HepG2 (cell line): ENCODE measurements around the gene CFAP97. TPM values are rescaled to one million over a fixed set of nuclear protein-coding genes. Genes with fewer than 3 reads are reported as not detected.

Source experiments
- HIVEP1 ChIP-seq: sonication (generic); formaldehyde crosslinking; IDR thresholded peaks from 2 replicates; pipeline ENCODE4 v1.4.0; 2020; ENCODE audit warnings: mild to moderate bottlenecking, missing genetic modification reagents
- LCORL ChIP-seq, 2 experiments: fragments of 450-650 bp in 1 of 2; sonication (generic) in 1 of 2; formaldehyde crosslinking in 1 of 2; IDR thresholded peaks; 2 replicates each; pipeline versions ENCODE4 v1.5.0 to v1.6.1; 2017 to 2020; ENCODE audit warnings: antibody characterized with exemption in 1 of 2, missing genetic modification reagents in 1 of 2
- RXRB ChIP-seq: IDR thresholded peaks from 2 replicates; pipeline ENCODE4 v1.6.1; 2016; ENCODE audit warnings: borderline replicate concordance, missing genetic modification reagents, missing compliant biosample characterization
- SP5 ChIP-seq: IDR thresholded peaks from 2 replicates; pipeline ENCODE4 v1.6.1; 2016; ENCODE audit warnings: low read depth, borderline replicate concordance
- TBP ChIP-seq: sonication (generic); formaldehyde crosslinking; IDR thresholded peaks from 2 replicates; pipeline ENCODE4 v1.5.0; 2020; ENCODE audit warnings: missing genetic modification reagents
- ZNF547 ChIP-seq: sonication (generic); formaldehyde crosslinking; IDR thresholded peaks from 2 replicates; pipeline ENCODE4 v1.5.1; 2020; ENCODE audit warnings: mild to moderate bottlenecking, missing genetic modification reagents
- ZNF556 ChIP-seq: sonication (generic); formaldehyde crosslinking; IDR thresholded peaks from 2 replicates; pipeline ENCODE4 v1.4.0; 2020; ENCODE audit warnings: mild to moderate bottlenecking, missing genetic modification reagents, borderline replicate concordance
- polyA plus RNA-seq, 8 experiments: library from polyadenylated mRNA; depleted of rRNA in 3 of 8; stranded (reverse) in 7 of 8; unstranded in 1 of 8; fragments of >200 nt; fragmentation: Illumina TruSeq in 4 of 8; extraction: Trizol in 4 of 8; gene quantifications; 2 replicates each; pipeline versions ENCODE4 v1.2.1 to v1.2.3, GENCODE V29; 2011 to 2016; ENCODE audit warnings: low read depth in 4 of 8, missing spikeins in 1 of 8, mixed read lengths in 1 of 8; ENCODE audit not compliant: insufficient read depth in 1 of 8
- total RNA-seq, 5 experiments: library from RNA; depleted of rRNA; stranded (reverse); fragments of >200 nt; fragmentation: Illumina TruSeq; extraction: Trizol; gene quantifications; 2 replicates each; pipeline ENCODE4 v1.2.3, GENCODE V29; 2016; ENCODE audit warnings: low read depth in 1 of 5
- TF ChIP-seq, protein P1 (sequence below): sonication (generic); formaldehyde crosslinking; IDR thresholded peaks from 2 replicates; pipeline ENCODE4 v1.4.0; 2020; ENCODE audit warnings: missing genetic modification reagents
- TF ChIP-seq, protein P2 (sequence below), 2 experiments: sonication (generic) in 1 of 2; formaldehyde crosslinking in 1 of 2; IDR thresholded peaks; 2 replicates each; pipeline versions ENCODE4 v1.4.0 to v1.6.1; 2018 to 2020; ENCODE audit warnings: missing genetic modification reagents in 2 of 2, borderline replicate concordance in 1 of 2, low read depth in 1 of 2, mild to moderate bottlenecking in 1 of 2, missing biosample characterization in 1 of 2
- TF ChIP-seq, protein P3 (sequence below): sonication (generic); formaldehyde crosslinking; IDR thresholded peaks from 2 replicates; pipeline ENCODE4 v1.8.0; 2023; ENCODE audit warnings: mild to moderate bottlenecking, missing genetic modification reagents
- TF ChIP-seq, protein P4 (sequence below): sonication (generic); formaldehyde crosslinking; IDR thresholded peaks from 2 replicates; pipeline ENCODE4 v1.5.0; 2020; ENCODE audit warnings: mild to moderate bottlenecking, missing genetic modification reagents, borderline replicate concordance
- TF ChIP-seq, protein P5 (sequence below), 2 experiments: IDR thresholded peaks; 2 replicates each; pipeline ENCODE4 v1.6.1; 2011 to 2012; ENCODE audit warnings: low read length in 2 of 2, borderline replicate concordance in 1 of 2, low read depth in 1 of 2, mild to moderate bottlenecking in 1 of 2, moderate library complexity in 1 of 2

Gene CFAP97
- total and polyA plus RNA-seq, 2 of the 13 experiments (the other 11 are each of a cell fraction or from before 2014, with no cell fraction given), result 32.1 to 44.4 TPM

DNA sequence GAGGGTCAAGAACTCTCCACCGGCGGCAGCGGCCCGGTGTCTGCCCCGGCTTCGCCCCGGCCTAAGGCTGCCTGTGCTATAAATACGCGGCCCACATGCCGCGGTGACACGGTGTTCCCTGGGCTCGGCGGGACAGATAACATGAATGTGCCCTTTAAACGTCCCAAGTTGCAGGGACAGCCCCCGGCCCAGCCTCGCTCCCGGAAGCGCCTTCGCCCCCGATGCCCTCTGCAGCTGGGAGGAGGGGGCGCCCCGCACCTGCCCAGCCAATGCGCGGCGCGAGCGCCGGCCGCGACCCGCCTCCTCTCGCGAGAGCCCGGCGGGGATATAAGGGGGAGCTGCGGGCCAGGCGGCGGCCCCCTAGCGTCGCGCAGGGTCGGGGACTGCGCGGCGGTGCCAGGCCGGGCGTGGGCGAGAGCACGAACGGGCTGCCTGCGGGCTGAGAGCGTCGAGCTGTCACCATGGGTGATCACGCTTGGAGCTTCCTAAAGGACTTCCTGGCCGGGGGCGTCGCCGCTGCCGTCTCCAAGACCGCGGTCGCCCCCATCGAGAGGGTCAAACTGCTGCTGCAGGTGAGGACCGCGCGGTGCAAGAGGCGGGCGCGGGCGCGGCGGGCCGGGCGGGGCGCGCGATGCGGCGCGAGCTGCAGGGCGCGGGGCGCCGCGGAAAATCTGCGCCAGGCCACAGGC is 60.7 kb downstream of the CFAP97 start, which contains the start of gene SLC25A4 (continued):
- TF ChIP-seq, protein P1, sequence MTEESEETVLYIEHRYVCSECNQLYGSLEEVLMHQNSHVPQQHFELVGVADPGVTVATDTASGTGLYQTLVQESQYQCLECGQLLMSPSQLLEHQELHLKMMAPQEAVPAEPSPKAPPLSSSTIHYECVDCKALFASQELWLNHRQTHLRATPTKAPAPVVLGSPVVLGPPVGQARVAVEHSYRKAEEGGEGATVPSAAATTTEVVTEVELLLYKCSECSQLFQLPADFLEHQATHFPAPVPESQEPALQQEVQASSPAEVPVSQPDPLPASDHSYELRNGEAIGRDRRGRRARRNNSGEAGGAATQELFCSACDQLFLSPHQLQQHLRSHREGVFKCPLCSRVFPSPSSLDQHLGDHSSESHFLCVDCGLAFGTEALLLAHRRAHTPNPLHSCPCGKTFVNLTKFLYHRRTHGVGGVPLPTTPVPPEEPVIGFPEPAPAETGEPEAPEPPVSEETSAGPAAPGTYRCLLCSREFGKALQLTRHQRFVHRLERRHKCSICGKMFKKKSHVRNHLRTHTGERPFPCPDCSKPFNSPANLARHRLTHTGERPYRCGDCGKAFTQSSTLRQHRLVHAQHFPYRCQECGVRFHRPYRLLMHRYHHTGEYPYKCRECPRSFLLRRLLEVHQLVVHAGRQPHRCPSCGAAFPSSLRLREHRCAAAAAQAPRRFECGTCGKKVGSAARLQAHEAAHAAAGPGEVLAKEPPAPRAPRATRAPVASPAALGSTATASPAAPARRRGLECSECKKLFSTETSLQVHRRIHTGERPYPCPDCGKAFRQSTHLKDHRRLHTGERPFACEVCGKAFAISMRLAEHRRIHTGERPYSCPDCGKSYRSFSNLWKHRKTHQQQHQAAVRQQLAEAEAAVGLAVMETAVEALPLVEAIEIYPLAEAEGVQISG (CRISPR knock-in tag), result peak; percentile 80
- TF ChIP-seq SP5 (peak; percentile 57; the same call in 1 of the 2 replicates), RXRB (CRISPR knock-in tag) (peak; percentile 70), HIVEP1 (CRISPR knock-in tag) (0 out of 2 replicates have a peak, but pooled peaks have one; percentile 26), ZNF547 (peak; percentile 78), LCORL (IDR thresholded peaks at IDR 0.05) (no peak), LCORL (CRISPR knock-in tag; IDR thresholded peaks at IDR 0.05) (peak; percentile 88), ZNF556 (CRISPR knock-in tag) (peak; percentile 85; the same call in 1 of the 2 replicates), TBP (CRISPR knock-in tag) (peak; percentile 90; the same call in 1 of the 2 replicates)
- TF ChIP-seq, protein P2, sequence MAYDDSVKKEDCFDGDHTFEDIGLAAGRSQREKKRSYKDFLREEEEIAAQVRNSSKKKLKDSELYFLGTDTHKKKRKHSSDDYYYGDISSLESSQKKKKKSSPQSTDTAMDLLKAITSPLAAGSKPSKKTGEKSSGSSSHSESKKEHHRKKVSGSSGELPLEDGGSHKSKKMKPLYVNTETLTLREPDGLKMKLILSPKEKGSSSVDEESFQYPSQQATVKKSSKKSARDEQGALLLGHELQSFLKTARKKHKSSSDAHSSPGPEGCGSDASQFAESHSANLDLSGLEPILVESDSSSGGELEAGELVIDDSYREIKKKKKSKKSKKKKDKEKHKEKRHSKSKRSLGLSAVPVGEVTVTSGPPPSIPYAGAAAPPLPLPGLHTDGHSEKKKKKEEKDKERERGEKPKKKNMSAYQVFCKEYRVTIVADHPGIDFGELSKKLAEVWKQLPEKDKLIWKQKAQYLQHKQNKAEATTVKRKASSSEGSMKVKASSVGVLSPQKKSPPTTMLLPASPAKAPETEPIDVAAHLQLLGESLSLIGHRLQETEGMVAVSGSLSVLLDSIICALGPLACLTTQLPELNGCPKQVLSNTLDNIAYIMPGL (CRISPR knock-in tag; IDR thresholded peaks at IDR 0.05; ENCODE audit: borderline replicate concordance in 1 of 2, low read depth in 1 of 2), result peak; percentile 79 to 84
- TF ChIP-seq, protein P3, sequence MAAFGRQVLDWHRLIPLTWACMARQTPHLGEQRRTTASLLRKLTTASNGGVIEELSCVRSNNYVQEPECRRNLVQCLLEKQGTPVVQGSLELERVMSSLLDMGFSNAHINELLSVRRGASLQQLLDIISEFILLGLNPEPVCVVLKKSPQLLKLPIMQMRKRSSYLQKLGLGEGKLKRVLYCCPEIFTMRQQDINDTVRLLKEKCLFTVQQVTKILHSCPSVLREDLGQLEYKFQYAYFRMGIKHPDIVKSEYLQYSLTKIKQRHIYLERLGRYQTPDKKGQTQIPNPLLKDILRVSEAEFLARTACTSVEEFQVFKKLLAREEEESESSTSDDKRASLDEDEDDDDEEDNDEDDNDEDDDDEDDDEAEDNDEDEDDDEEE (CRISPR knock-in tag), result 0 out of 2 replicates have a peak, but pooled peaks have one; percentile 48
- TF ChIP-seq, protein P4, sequence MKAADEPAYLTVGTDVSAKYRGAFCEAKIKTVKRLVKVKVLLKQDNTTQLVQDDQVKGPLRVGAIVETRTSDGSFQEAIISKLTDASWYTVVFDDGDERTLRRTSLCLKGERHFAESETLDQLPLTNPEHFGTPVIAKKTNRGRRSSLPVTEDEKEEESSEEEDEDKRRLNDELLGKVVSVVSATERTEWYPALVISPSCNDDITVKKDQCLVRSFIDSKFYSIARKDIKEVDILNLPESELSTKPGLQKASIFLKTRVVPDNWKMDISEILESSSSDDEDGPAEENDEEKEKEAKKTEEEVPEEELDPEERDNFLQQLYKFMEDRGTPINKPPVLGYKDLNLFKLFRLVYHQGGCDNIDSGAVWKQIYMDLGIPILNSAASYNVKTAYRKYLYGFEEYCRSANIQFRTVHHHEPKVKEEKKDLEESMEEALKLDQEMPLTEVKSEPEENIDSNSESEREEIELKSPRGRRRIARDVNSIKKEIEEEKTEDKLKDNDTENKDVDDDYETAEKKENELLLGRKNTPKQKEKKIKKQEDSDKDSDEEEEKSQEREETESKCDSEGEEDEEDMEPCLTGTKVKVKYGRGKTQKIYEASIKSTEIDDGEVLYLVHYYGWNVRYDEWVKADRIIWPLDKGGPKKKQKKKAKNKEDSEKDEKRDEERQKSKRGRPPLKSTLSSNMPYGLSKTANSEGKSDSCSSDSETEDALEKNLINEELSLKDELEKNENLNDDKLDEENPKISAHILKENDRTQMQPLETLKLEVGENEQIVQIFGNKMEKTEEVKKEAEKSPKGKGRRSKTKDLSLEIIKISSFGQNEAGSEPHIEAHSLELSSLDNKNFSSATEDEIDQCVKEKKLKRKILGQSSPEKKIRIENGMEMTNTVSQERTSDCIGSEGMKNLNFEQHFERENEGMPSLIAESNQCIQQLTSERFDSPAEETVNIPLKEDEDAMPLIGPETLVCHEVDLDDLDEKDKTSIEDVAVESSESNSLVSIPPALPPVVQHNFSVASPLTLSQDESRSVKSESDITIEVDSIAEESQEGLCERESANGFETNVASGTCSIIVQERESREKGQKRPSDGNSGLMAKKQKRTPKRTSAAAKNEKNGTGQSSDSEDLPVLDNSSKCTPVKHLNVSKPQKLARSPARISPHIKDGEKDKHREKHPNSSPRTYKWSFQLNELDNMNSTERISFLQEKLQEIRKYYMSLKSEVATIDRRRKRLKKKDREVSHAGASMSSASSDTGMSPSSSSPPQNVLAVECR (CRISPR knock-in tag), result peak; percentile 92
- TF ChIP-seq, protein P5, sequence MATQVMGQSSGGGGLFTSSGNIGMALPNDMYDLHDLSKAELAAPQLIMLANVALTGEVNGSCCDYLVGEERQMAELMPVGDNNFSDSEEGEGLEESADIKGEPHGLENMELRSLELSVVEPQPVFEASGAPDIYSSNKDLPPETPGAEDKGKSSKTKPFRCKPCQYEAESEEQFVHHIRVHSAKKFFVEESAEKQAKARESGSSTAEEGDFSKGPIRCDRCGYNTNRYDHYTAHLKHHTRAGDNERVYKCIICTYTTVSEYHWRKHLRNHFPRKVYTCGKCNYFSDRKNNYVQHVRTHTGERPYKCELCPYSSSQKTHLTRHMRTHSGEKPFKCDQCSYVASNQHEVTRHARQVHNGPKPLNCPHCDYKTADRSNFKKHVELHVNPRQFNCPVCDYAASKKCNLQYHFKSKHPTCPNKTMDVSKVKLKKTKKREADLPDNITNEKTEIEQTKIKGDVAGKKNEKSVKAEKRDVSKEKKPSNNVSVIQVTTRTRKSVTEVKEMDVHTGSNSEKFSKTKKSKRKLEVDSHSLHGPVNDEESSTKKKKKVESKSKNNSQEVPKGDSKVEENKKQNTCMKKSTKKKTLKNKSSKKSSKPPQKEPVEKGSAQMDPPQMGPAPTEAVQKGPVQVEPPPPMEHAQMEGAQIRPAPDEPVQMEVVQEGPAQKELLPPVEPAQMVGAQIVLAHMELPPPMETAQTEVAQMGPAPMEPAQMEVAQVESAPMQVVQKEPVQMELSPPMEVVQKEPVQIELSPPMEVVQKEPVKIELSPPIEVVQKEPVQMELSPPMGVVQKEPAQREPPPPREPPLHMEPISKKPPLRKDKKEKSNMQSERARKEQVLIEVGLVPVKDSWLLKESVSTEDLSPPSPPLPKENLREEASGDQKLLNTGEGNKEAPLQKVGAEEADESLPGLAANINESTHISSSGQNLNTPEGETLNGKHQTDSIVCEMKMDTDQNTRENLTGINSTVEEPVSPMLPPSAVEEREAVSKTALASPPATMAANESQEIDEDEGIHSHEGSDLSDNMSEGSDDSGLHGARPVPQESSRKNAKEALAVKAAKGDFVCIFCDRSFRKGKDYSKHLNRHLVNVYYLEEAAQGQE (IDR thresholded peaks at IDR 0.05; ENCODE audit: borderline replicate concordance in 1 of 2, low read depth in 1 of 2, low read length in 2 of 2), result peak in 1 of 2 experiments; percentile 23; a peak in 2 of 4 replicates
